ENCODE data around the gene NUP54. TPM values are rescaled to one million over a fixed set of nuclear protein-coding genes. Genes with fewer than 3 reads are reported as not detected.

NUP54 gene
- total and polyA plus RNA-seq, 7 experiments from 2014 or later = 46.0 to 82.0 (median 57.4) TPM

DNA sequence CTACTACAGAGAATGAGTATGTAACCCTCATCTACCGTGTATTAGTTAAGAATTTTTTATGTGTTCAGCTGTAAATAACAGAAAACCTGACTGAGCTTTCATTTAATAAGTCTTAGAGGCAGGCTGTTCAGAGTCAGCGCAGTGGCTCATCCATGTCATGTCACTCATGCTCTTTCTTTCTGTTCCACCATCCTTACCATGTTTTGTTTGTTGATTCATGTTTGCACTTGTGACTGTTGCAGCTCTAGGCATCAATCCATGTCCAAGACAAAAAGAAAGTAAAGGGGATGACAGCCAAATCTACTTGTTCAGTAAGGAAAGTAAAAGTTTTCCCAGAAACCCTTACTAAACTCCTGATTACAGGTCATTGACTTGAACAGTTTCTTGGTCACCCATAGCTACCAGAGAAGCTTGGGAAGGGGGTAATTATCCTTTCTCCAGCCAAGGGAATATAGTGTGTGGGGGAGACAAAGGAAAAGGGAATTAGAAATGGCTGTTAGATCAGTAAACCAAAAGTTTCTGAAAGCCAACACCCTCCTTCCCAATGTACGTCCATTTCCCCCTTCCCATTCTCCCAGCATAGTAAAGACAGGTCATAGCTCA, 64.7 kb downstream of the NUP54 start:
- H3K27me3 Mint-ChIP-seq = peaks cover 11 to 36% (median 22%) of the 10 kb centered on the region in 5 donors
- H3K9me3 ChIP-seq (ENCODE audit: control insufficient read depth in 2 of 3, low read length in 3 of 3) = no peaks in the 10 kb centered on the region
- no peaks in the 10 kb centered on the region for H3K27me3 ChIP-seq (ENCODE audit: control insufficient read depth in 2 of 2, insufficient read depth in 2 of 2, low read length in 2 of 2)
- no peaks in the 10 kb centered on the region for H3K36me3 ChIP-seq (ENCODE audit: control insufficient read depth in 2 of 3, insufficient read depth in 3 of 3, low read length in 3 of 3)
- no peak overlapping the region for H3K27ac ChIP-seq (ENCODE audit: low read depth, low read length)
- H3K4me1 ChIP-seq (ENCODE audit: control insufficient read depth in 2 of 2, insufficient read depth in 2 of 2, low read length in 2 of 2) = no peaks in the 10 kb centered on the region
- peaks cover 0 to 6% (median 0%) of the 10 kb centered on the region in 7 donors for H3K4me1 Mint-ChIP-seq
- POLR2A ChIA-PET = no interaction called here
- intact Hi-C loops (cut with micrococcal nuclease) = no loop called here
- H3K4me3 Mint-ChIP-seq = no peak overlapping the region
- no peaks in the 10 kb centered on the region for H3K36me3 Mint-ChIP-seq
- no peaks in the 10 kb centered on the region for H3K9me3 Mint-ChIP-seq
- CTCF ChIA-PET = interaction anchor here (0.5 kb wide), 1 partner anchor 168 kb away, joined by 4 read pairs; no protein-coding TSS in a partner anchor
- no peak overlapping the region for H3K4me3 ChIP-seq (ENCODE audit: low read length)
- no peak for DNase-seq
- ATAC-seq = no peak
- no peak overlapping the region for H3K27ac Mint-ChIP-seq

GRCh38 chr4:76078033-76078613, 70.1 kb downstream of the NUP54 start:
- ChIA-PET CTCF (no interaction called here), POLR2A (no interaction called here)
- Histone ChIP-seq H3K9me3 (ENCODE audit: control insufficient read depth in 2 of 3, low read length in 3 of 3) (no peaks in the 10 kb centered on the region), H3K27ac (ENCODE audit: low read depth, low read length) (no peak overlapping the region), H3K36me3 (ENCODE audit: control insufficient read depth in 2 of 3, insufficient read depth in 3 of 3, low read length in 3 of 3) (no peaks in the 10 kb centered on the region), H3K27me3 (ENCODE audit: control insufficient read depth in 2 of 2, insufficient read depth in 2 of 2, low read length in 2 of 2) (no peaks in the 10 kb centered on the region), H3K4me3 (ENCODE audit: low read length) (no peak overlapping the region), H3K4me1 (ENCODE audit: control insufficient read depth in 2 of 2, insufficient read depth in 2 of 2, low read length in 2 of 2) (no peaks in the 10 kb centered on the region)
- ATAC-seq = no peak
- H3K27me3 Mint-ChIP-seq = peaks cover 11 to 29% (median 12%) of the 10 kb centered on the region in 5 donors
- H3K4me3 Mint-ChIP-seq = no peak overlapping the region
- H3K4me1 Mint-ChIP-seq = peaks cover 0 to 2% (median 0%) of the 10 kb centered on the region in 7 donors
- H3K36me3 Mint-ChIP-seq = no peaks in the 10 kb centered on the region
- intact Hi-C loops (cut with micrococcal nuclease) = no loop called here
- DNase-seq = no peak
- no peaks in the 10 kb centered on the region for H3K9me3 Mint-ChIP-seq
- H3K27ac Mint-ChIP-seq = no peak overlapping the region

GRCh38 chr4:76074993-76075600, 73.1 kb downstream of the NUP54 start:
- intact Hi-C loops (cut with micrococcal nuclease) = no loop called here
- H3K27me3 Mint-ChIP-seq = peaks cover 11 to 19% (median 12%) of the 10 kb centered on the region in 5 donors
- Histone ChIP-seq H3K27me3 (ENCODE audit: control insufficient read depth in 2 of 2, insufficient read depth in 2 of 2, low read length in 2 of 2) (no peaks in the 10 kb centered on the region), H3K9me3 (ENCODE audit: control insufficient read depth in 2 of 3, low read length in 3 of 3) (no peaks in the 10 kb centered on the region), H3K4me3 (ENCODE audit: low read length) (no peak overlapping the region), H3K36me3 (ENCODE audit: control insufficient read depth in 2 of 3, insufficient read depth in 3 of 3, low read length in 3 of 3) (no peaks in the 10 kb centered on the region), H3K27ac (ENCODE audit: low read depth, low read length) (no peak overlapping the region), H3K4me1 (ENCODE audit: control insufficient read depth in 2 of 2, insufficient read depth in 2 of 2, low read length in 2 of 2) (no peaks in the 10 kb centered on the region)
- ATAC-seq = no peak
- no peak overlapping the region for H3K4me3 Mint-ChIP-seq
- no peaks in the 10 kb centered on the region for H3K9me3 Mint-ChIP-seq
- H3K4me1 Mint-ChIP-seq = no peaks in the 10 kb centered on the region
- CTCF ChIA-PET = no interaction called here
- POLR2A ChIA-PET = no interaction called here
- DNase-seq = no peak
- no peaks in the 10 kb centered on the region for H3K36me3 Mint-ChIP-seq
- no peak overlapping the region for H3K27ac Mint-ChIP-seq

DNA sequence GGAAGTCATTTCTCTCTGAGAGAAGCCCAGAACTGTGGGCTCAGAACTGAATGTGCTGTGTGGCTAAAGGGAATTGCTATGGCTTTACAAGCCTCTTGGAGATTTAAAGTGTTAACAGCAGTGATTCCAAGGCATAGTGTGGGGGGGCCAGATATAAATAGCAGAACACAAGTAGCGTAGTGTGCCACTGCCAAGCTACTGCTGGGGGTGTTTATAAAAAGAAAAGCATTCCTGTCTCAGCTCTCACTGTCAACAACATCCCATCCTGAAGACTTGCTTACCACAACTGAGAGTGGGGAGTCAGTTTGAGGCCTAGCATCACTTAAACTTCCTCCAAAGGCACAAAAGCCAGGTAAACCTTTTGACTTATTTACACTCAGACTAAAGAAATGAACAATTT, 73.7 kb downstream of the NUP54 start, which contains the start of gene ART3:
ART3 (plus strand) TSS at position 242 of the 400 bp plus-strand sequence. CDS start 1,181 bp downstream, outside the sequence.
- Histone ChIP-seq H3K27me3 (ENCODE audit: control insufficient read depth in 2 of 2, insufficient read depth in 2 of 2, low read length in 2 of 2) (no peaks in the 10 kb centered on the region), H3K9me3 (ENCODE audit: control insufficient read depth in 2 of 3, low read length in 3 of 3) (no peaks in the 10 kb centered on the region), H3K4me1 (ENCODE audit: control insufficient read depth in 2 of 2, insufficient read depth in 2 of 2, low read length in 2 of 2) (no peaks in the 10 kb centered on the region), H3K4me3 (ENCODE audit: low read length) (no peak within 1 kb of the TSS), H3K27ac (ENCODE audit: low read depth, low read length) (no peak within 1 kb of the TSS), H3K36me3 (ENCODE audit: control insufficient read depth in 2 of 3, insufficient read depth in 3 of 3, low read length in 3 of 3) (no peaks in the 10 kb centered on the region)
- ATAC-seq (no peak), DNase-seq (no peak)
- no peaks in the 10 kb centered on the region for H3K4me1 Mint-ChIP-seq
- no peaks in the 10 kb centered on the region for H3K36me3 Mint-ChIP-seq
- ChIA-PET CTCF (no interaction called here), POLR2A (no interaction called here)
- H3K27ac Mint-ChIP-seq = no peak within 1 kb of the TSS
- no peak within 1 kb of the TSS for H3K4me3 Mint-ChIP-seq
- H3K27me3 Mint-ChIP-seq = peaks cover 5 to 18% (median 6%) of the 10 kb centered on the region in 5 donors
- H3K9me3 Mint-ChIP-seq = no peaks in the 10 kb centered on the region
- intact Hi-C loops (cut with micrococcal nuclease) = no loop called here

GRCh38 chr4:76072760-76073159, 75.4 kb downstream of the NUP54 start:
- no peak for DNase-seq
- ATAC-seq = no peak
- Mint-ChIP-seq H3K4me3 (no peak overlapping the region), H3K4me1 (no peaks in the 10 kb centered on the region), H3K36me3 (no peaks in the 10 kb centered on the region), H3K9me3 (no peaks in the 10 kb centered on the region), H3K27me3 (peaks cover 0 to 5% (median 0%) of the 10 kb centered on the region in 5 donors), H3K27ac (no peak overlapping the region)
- intact Hi-C loops (cut with micrococcal nuclease) = no loop called here
- POLR2A ChIA-PET = no interaction called here
- CTCF ChIA-PET = no interaction called here
- Histone ChIP-seq H3K4me1 (ENCODE audit: control insufficient read depth in 2 of 2, insufficient read depth in 2 of 2, low read length in 2 of 2) (no peaks in the 10 kb centered on the region), H3K27ac (ENCODE audit: low read depth, low read length) (no peak overlapping the region), H3K9me3 (ENCODE audit: control insufficient read depth in 2 of 3, low read length in 3 of 3) (no peaks in the 10 kb centered on the region), H3K27me3 (ENCODE audit: control insufficient read depth in 2 of 2, insufficient read depth in 2 of 2, low read length in 2 of 2) (no peaks in the 10 kb centered on the region), H3K36me3 (ENCODE audit: control insufficient read depth in 2 of 3, insufficient read depth in 3 of 3, low read length in 3 of 3) (no peaks in the 10 kb centered on the region), H3K4me3 (ENCODE audit: low read length) (no peak overlapping the region)

DNA sequence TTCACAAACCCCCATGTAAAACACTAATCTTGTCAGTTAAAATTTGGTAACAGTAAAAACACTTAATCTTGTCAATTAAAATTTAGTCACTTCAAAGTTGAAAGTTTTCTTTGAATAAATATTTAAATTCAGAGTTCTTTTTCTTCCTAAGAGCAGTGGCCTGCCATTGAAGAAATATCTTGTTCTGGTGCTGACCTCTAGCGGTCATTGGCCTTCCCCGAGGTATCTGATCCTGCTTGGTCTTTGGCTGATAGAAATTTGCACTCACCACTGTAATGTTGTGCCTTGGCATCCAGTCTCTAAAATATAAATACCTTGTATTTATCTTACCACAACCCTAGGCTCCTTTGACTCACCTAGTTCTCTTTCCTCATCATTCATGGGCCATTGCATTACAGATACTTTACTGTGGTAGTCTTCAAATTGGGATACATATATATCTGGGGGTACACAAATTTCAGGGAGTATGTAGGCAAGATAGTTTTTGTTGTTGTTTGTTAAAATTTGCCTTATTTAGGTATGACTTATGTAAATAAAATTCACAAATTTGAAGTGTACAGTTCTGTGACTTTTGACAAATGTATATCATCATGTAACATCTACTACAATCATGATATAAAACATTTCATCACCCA, 80.4 kb downstream of the NUP54 start:
- intact Hi-C loops (cut with micrococcal nuclease) = loop anchor here (1.0 to 5.0 kb wide), 5 partner anchors 72 to 172 kb away; no protein-coding TSS in a partner anchor
- no peak overlapping the region for H3K27ac Mint-ChIP-seq
- no peaks in the 10 kb centered on the region for H3K4me1 Mint-ChIP-seq
- no peak overlapping the region for H3K4me3 Mint-ChIP-seq
- Histone ChIP-seq H3K36me3 (ENCODE audit: control insufficient read depth in 2 of 3, insufficient read depth in 3 of 3, low read length in 3 of 3) (no peaks in the 10 kb centered on the region), H3K4me3 (ENCODE audit: low read length) (no peak overlapping the region), H3K4me1 (ENCODE audit: control insufficient read depth in 2 of 2, insufficient read depth in 2 of 2, low read length in 2 of 2) (no peaks in the 10 kb centered on the region), H3K9me3 (ENCODE audit: control insufficient read depth in 2 of 3, low read length in 3 of 3) (no peaks in the 10 kb centered on the region), H3K27me3 (ENCODE audit: control insufficient read depth in 2 of 2, insufficient read depth in 2 of 2, low read length in 2 of 2) (no peaks in the 10 kb centered on the region), H3K27ac (ENCODE audit: low read depth, low read length) (no peak overlapping the region)
- H3K36me3 Mint-ChIP-seq = no peaks in the 10 kb centered on the region
- CTCF ChIA-PET = interaction anchor here (1.0 to 1.9 kb wide), 5 partner anchors 9 to 173 kb away, joined by 3 to 10 read pairs (median 5); no protein-coding TSS in a partner anchor
- ATAC-seq = peak; percentile 93
- POLR2A ChIA-PET = no interaction called here
- DNase-seq = peak; percentile 30 to 72 (median 61)
- peaks cover 0 to 7% (median 0%) of the 10 kb centered on the region in 5 donors for H3K27me3 Mint-ChIP-seq
- no peaks in the 10 kb centered on the region for H3K9me3 Mint-ChIP-seq
